GM18517 (cell line): ENCODE results near the gene SLC16A10.
"Not testable (repeated sequence)": the region's sequence is repeated elsewhere in the genome, so short reads cannot be mapped to it uniquely, and the experiment has no call there.

Experiments
- ATAC-seq: cut with Tn5 transposase; IDR thresholded peaks from one replicate; pipeline ENCODE4 v1.9.1; 2021; ENCODE audit warnings: mild to moderate bottlenecking, moderate library complexity; ENCODE audit not compliant: unreplicated experiment

SLC16A10 gene, protein sequence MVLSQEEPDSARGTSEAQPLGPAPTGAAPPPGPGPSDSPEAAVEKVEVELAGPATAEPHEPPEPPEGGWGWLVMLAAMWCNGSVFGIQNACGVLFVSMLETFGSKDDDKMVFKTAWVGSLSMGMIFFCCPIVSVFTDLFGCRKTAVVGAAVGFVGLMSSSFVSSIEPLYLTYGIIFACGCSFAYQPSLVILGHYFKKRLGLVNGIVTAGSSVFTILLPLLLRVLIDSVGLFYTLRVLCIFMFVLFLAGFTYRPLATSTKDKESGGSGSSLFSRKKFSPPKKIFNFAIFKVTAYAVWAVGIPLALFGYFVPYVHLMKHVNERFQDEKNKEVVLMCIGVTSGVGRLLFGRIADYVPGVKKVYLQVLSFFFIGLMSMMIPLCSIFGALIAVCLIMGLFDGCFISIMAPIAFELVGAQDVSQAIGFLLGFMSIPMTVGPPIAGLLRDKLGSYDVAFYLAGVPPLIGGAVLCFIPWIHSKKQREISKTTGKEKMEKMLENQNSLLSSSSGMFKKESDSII

DNA sequence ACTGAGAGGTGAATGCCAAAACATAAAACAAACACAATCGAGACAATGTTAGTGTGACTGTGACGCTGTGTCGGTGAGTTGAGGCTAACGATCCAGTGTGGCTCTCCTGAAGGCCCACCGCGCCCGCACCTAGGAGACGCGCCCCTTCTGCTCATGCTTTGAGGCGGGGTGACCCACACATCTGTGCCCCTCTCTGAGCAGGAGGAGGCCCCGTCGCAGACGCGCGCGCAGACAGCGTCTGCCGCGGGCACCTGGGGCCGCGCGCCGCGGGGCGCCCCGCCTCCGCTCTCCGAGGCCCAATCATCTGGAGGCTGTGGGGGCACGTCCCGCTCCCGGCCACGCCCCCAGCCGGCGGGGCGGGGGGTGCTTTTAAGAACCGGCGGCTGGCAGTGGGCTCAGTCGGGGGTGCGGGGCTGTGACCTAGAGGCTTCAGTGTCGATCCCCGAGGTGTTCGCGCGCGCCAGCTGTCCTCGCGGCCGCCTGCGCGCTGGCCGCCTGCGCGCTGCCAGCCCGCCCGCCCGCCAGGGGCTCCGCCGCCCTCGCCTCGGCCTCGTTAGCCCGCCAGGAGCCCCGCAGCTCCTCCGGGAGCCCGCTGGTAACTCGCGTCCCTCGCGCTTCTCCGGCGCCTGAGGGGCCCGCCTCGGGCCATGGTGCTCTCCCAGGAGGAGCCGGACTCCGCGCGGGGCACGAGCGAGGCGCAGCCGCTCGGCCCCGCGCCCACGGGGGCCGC is at the start of gene SLC16A10:
TSS of gene SLC16A10 (plus strand) at position 398 of the 730 bp plus-strand sequence. CDS start at position 648, 250 bp downstream.
- peak; percentile 81 for ATAC-seq

DNA sequence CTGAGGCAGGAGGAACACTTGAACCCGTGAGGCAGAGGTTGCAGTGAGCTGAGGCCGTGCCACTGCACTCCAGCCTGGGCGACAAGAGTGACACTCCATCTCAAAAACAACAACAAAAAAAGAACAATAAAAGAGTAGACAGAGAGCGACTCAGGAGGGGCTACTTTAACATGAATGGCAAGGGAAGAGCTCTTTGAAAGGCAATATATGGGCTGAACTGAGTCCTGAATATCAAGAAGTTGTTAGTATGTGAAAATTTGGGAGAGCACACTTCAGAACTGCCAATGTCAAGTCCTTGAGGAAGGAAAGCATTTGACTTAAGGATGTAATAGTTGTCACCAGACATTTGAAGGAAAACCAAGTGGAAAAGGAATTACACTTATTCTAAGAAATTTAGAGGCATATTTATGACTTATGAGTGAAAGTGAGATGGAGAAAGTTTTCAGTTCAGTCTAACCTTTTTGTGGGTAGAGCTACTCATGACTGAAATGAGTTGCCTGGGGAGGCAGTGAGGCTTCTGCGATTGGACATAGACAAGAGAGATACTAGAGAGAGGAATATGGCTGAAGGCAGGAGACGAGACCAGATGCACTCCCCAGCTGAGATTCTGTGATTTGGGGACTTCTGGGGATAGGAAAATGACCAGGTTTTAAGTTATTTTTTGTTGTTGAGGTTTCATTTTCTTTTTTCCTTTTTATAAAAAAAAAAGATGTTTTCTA is 48.6 kb upstream of the SLC16A10 start:
- ATAC-seq = no peak

DNA sequence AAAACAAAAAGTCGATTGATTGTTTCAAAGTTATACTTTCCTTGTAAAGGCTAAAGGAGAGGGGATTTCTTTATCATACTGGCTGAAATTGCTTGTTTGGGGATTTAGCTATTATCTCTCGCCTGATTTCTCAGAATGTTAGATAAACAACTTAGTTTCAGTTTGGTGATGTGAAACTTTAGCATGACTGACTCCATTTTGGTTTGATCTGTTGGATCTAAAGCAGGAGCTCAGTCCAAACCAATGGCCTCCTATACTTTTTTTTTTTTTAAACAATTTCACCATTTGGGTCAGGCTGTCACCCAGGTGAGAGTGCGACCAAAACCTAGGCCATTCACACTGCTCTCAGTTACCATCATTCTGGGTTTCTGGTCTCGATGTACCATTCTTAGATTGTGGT is 45.4 kb upstream of the SLC16A10 start:
- ATAC-seq = no peak

DNA sequence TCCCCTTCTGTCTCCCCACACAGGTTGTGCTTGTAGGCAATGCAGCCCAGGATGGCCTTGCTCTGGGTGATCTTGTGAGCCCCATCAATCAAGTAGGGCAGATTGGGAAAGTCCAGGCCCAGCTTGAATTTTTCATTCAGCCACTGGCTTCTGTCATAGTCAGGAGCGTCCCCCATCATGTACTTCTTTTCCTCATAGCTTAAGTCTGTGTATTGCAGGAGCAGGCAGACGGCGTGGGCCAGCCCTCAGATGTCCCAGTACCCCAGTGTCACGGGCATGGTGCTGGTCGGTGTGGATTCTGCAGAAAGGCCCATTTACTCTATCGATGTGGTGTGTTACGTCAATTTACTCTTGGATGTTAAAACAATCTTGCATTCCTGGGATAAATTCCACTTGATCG is 40.1 kb upstream of the SLC16A10 start:
- no peak for ATAC-seq

DNA sequence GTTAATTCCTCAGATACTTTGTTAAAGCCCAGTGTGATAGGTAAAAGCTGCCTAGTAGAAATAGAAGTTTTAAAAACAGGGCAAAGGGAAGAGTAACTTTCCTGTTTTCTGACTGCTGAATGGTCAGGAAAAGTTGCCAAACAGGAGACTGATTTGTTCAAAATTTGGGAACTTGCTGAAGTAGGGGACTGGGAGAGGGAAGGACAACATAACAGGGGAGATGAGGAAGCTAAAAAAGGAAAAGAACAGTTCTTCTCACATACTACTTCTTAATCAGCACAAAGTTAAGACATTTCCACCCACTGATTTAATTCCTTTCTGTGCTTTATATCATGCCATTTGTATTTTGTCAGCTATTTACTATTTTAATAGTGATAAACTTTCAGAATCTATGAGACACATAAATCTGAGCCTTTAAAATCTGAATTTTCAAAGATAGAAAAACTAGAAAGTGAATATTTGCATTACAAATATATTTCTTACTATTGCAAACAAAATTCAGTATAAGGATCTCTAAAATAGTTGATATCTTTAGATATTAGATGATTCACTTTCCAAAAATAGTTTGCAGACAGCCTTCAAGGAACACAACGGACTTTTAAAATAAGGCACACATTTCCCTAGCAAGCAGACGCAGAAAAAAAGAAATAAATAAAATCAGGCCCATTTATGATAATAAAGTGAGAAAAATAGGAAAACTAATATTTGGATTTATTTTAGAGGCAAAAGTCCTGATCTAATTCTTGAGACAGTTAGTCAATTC is 36.9 kb upstream of the SLC16A10 start:
- no peak for ATAC-seq

DNA sequence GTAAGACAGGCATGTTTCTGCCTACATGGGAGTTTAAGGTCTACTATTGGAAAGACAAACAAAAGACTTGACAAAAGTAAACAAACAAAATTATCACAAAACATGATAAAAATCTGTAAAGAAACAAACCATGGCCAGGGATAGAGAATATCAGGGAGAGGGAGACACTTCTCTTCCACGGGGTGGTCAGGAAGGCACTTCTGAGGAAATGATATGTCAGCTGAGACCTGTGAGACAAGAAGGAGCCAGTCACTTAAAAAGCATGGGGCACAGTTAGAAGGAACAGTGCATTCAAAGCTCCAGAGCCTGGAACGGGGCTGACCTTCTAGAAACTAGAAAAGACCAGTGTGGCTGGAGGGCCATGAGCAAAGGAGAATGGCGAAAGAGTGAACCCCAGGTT is 35.1 kb upstream of the SLC16A10 start:
- no peak for ATAC-seq

DNA sequence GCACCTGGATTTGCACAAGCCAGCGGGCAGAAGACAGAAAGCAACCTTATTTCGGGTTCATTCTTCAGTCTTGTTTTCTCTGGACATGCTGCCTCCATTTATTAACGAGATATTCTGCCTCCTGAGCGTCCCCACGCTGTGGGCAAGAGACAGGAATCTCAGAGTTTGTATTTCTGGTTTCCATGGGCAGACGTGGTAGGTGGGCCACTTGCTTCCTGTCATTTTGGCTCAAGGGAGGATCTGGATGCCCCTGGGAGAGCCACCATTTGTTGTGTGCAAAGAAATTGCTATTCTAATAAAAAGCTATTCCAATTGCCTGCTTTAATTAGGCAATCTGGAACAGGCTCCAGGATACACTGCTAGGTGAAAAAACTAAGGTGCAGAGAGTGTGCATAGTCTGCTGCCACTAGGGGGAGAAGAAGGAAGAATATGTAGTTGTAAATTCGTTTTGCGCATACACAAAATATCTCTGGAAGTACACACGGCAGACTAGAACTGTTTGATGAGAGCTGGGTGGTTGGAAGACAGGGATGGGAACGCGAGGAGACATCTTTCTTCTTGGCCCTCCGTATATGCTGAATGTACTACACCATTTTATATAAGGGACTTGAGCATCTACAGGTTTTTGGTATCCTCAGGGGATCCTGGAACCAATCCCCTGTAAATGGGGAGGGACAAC is 30.1 kb upstream of the SLC16A10 start:
- no peak for ATAC-seq

DNA sequence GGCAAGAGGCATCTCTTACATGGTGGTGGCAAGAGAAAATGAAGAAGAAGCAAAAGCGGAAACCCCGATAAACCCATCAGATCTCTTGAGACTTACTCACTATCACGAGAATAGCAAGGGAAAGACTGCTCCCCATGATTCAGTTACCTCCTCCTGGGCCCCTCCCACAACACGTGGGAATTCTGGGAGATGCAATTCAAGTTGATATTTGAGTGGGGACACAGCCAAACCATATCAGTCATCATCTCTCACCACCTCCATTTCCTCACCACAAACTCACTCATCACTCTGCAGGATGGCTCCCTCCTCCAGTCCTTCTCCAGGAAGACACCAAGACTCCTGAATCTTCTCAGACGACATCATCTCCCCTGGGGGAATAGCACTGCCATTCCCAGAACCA is 25.8 kb upstream of the SLC16A10 start:
- no peak for ATAC-seq

DNA sequence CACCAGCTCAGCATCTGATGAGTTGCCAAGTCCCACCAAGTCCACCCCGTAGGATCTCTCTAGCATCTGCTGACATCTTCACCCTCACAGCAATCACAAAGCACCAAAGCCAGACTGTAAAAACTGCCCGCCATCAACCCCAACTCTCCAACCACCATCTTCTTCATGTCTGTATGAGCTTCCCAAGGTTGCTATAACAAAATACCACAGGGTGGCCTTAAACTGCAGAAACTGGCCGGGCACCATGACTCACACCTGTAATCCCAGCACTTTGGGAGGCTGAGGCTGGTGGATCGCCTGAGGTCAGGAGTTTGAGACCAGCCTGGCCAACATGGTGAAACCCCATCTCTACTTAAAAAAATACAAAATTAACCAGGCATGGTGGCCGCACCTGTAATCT is 25.3 kb upstream of the SLC16A10 start:
- ATAC-seq = not testable (repeated sequence)

DNA sequence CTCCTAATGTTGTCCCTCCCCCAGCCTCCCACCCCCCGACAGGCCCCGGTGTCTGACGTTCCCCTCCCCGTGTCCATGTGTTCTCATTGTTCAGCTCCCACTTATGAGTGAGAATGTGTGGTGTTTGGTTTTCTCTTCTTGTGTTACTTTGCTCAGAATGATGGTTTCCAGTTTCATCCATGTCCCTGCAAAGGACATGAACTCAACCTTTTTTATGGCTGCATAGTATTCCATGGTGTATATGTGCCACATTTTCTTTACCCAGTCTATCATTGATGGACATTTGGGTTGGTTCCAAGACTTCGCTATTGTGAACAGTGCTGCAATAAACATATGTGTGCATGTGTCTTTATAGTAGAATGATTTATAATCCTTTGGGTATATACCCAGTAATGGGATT is 24.4 kb upstream of the SLC16A10 start:
- not testable (repeated sequence) for ATAC-seq

DNA sequence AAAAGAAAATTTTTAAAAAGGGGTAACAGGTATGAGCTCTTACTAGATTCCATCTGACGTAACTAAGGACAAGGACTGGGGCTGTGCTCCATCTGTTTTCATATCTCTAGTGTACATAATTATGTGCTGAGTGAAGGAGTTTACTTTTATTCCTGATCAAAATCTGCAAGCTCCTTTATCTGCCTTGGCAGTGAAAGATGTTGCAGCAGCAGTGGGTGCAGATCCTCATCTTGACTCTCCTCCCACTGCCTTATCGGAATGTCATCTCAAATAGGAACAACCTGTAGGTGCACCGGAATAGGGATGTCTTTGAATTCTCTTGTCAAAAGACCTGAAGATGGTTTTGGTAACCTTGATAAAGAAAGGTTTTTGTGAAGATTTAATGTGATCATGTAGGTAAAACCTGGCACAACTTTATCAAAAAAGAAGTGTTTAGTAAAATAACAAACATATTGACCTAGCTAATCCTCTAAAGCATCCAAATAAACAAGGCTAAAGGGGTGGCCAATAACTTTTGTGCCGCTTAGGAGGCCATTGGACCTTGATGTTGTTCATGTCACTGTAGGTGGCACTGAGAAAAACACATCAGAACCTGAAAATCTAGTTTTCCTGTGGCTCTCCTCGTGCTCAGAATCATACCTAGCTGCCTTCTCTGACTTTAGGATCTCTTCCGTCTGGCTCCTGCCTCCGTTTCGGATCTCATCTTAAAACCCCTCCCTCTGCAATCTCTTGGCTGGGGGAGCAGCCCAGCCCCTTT is 19.0 kb upstream of the SLC16A10 start:
- no peak for ATAC-seq

DNA sequence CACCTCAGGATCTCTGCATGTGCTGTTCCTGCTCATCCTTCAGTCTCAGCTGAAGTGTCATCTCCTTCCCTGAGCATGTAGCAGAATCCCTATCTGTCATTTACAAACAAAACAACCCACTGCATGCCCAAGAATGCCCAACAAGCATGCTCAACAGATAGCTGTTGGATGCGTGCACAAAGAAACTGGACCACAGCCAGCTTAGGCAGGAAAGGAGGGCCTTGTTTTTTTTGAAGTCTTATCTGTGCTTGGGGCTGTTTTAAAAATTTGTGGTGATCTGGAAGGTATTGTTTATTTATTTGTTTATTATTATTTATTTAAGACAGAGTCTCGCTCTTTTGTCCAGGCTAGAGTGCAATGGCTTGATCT is 18.5 kb upstream of the SLC16A10 start:
- ATAC-seq = no peak

DNA sequence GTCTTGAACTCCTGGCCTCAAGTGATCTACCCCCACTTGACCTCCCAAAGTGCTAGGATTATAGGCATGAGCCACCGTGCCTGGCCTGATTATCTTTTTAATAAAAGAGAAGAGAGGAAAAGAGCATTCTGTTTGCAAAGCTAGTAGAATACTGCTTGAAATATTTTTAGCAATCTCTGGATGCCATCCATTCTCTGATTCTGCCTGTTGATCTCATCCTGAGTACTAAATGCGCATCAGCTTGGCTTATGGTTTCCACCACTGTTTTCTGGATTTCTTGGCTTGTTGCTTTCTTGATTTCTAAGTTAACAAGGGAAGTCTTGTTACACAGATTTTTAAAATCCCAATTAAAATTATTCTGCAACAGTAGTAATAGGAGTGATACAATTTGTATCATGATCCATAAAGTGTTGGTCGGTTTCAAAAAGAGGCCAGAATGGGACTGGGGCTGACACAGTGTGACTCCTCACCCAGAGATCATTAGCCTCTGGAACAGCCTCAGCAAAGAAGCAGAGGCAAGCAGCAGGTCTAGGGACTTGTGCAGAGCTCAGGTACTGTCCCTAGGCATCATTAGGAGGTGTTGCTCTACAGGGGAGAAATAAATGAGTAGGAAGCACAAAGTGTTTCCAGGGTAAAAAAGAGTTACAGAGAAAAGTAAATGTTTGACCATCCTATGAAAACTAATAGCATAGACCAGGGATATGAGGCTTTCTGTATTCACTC is 17.8 kb upstream of the SLC16A10 start:
- no peak for ATAC-seq

DNA sequence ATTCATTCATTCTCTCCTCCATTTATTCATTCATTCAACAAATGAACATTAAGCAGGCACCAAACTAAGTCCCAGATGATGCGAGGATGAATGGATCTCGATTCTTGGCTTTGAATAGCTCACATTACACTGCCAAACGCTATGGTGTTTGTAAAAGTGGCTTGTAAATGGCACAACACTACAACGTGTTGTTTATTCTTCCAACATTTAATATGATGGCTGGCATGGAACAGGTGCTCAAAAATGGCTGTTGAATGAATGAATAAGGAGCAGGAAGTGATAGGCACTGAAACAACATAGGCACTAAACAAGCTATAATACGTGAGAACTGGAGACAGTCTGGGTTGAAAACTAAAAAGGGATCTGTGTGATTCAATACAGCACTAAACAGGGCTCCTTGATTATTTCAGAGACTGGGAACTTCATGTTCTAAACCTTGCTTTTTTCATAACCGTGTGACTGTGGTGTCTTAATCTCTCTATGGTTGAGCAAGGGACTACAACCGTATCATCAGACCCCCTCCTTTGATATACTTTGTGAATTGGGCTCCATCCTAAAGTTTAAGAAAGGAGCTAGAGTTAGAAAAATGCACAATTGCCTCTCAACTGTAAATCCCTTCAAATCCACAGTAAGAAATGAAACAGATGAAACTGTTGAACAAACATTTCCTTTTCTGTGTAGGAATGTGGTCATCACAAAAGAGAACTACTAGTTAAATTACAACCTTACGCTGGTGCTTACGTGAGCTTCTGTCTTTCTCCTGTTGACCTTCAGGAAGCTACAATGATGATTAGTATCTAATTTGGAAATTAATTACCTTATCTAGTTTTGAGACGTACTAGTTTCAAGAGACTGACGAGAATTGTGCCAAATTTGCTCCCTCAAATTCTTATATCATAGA is 16.9 kb upstream of the SLC16A10 start:
- ATAC-seq = no peak

DNA sequence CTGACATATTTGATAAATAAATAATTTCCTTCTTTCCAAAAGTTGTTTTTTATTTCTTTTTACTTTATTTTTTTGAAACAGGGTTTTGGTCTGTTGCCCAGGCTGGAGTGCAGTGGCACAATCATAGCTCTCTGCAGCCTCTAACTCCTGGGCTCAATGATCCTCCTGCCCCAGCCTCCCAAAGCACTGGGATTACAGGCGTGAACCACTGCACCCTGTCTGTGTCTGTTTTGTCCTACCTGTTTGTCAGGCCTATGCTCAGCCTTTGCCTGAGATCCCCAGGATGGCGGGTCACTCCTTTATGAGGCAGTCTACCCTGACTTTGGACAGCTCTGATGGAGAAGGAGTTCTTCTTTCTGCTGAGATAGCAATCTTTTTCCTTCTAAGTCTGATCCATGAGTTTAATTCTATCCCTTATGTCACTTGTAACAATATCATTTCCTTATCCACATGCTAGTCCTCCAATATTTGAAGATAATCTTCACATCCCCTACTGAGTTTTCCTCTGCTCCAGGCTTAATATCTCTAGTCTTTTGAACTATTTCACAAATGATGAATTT is 14.4 kb upstream of the SLC16A10 start:
- no peak for ATAC-seq

DNA sequence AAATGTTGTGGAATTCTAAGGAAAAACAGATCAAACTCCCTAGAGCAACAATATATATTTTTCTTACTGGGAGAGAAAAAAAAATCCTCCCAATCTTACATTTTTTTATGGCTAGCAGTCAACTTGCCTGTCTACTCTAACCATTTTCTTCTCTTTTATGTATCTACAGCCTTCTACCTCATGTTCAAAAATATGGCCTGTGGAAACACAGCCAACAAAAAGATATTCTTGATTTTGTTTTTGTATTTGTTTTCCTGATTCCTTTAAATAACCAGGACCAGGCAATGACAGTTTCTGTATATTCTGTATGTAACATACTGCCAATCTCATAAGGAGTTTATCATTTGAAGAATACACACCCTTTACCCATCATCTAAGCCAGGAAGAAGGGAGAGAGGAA is 13.0 kb upstream of the SLC16A10 start:
- no peak for ATAC-seq

DNA sequence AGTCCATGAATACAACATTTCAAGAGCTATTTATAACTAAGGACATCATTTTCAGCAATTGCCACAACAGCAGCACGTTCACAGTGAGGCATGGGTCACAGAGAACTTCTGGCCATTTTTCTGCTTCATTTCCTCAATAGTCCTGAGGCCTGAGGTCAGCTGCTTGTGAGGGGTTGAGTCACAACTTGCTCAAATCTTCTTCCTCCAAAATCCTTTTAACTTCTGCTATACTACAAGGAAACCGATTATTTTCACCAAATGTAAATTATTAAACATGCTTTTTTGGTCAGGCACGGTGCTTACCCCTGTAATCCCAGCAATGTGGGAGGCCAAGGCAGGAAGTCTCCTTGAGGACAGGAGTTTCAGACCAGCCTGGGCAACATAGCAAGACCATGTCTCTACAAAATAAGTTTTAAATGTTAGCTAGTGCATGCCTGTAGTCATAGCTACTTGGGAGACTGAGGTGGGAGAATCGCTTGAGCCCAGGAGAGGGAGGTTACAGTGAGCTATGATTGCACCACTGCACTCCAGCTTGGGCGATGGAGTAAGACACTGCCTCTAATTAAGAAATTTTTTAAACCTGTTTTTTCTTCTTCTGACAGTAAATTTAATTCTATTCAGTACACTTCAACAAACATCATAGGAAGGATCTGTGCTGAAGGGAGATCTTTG is 11.1 kb upstream of the SLC16A10 start:
- no peak for ATAC-seq
